Measurements from ENCODE around the gene ZNF100. TPM values are rescaled to one million over a fixed set of nuclear protein-coding genes. Genes with fewer than 3 reads are reported as not detected.

ZNF100 gene
- total and polyA plus RNA-seq, 2 of the 4 experiments (the other 2 are of a cell fraction), result 2.2 to 5.9 TPM

GRCh38 chr19:21688464-21688863 lies 78.9 kb downstream of the ZNF100 start:
- no TSS peak for BruUV-seq (replicated peaks)
- Histone ChIP-seq H3K14ac (replicated peaks; ENCODE audit: low read depth, low read length) (no peak overlapping the region), H3K18ac (ENCODE audit: low read depth, low read length) (no peak overlapping the region), H3K4me3 (ENCODE audit: insufficient read depth, low read depth, low read length) (no peak overlapping the region), H2AK9ac (replicated peaks; ENCODE audit: low read depth, low read length, poor library complexity) (no peak overlapping the region), H2AK5ac (ENCODE audit: low read depth, low read length) (no peak overlapping the region), H4K8ac (ENCODE audit: low read depth in 2 of 2, low read length in 2 of 2) (no peak overlapping the region), H4K20me1 (ENCODE audit: insufficient read depth, low read length) (no peaks in the 10 kb centered on the region), H3K79me1 (ENCODE audit: low read depth in 1 of 2, low read length in 2 of 2) (no peaks in the 10 kb centered on the region), H3K4me1 (ENCODE audit: control insufficient read depth, insufficient read depth, low read length) (no peaks in the 10 kb centered on the region), H2AFZ (replicated peaks; ENCODE audit: low read length, poor library complexity) (no peak overlapping the region), H3K56ac (ENCODE audit: extremely low read depth, insufficient read depth, low read length) (no peak overlapping the region), H3K36me3 (ENCODE audit: control insufficient read depth, insufficient read depth, low read length) (no peaks in the 10 kb centered on the region), H3K9me3 (ENCODE audit: control insufficient read depth, insufficient read depth, low read length) (peaks cover 17% of the 10 kb centered on the region), H2BK5ac (ENCODE audit: low read depth, low read length, poor library complexity, severe bottlenecking) (no peak overlapping the region), H3K9me1 (ENCODE audit: insufficient read depth, low read length) (no peaks in the 10 kb centered on the region), H2BK15ac (ENCODE audit: low read depth, low read length) (no peak overlapping the region), H3K9ac (ENCODE audit: low read depth, low read length) (no peak overlapping the region), H4K5ac (ENCODE audit: low read depth, low read length) (no peak overlapping the region), H2BK20ac (ENCODE audit: low read depth, low read length) (no peak overlapping the region), H4K91ac (ENCODE audit: insufficient read depth, low read depth, low read length) (no peak overlapping the region), H3K27ac (ENCODE audit: insufficient read depth, low read length) (no peak overlapping the region), H3K23ac (ENCODE audit: low read depth, low read length) (no peak overlapping the region), H3K4ac (ENCODE audit: low read depth, low read length) (no peak overlapping the region), H3K4me2 (ENCODE audit: low read depth, low read length) (no peak overlapping the region), H2BK120ac (ENCODE audit: low read depth, low read length) (no peak overlapping the region), H3K27me3 (ENCODE audit: control insufficient read depth, insufficient read depth, low read length) (no peaks in the 10 kb centered on the region)
- in situ Hi-C loops (cut with MboI; ENCODE audit: low sequenced_read_pairs), result no loop called here
- CTCF ChIA-PET, result no interaction called here
- dilution Hi-C loops (cut with HindIII; ENCODE audit: low sequenced_read_pairs, unreplicated experiment), result no loop called here
- no CpG with 5 or more reads among the region's 3 CpGs for WGBS, 2 experiments (ENCODE audit: extremely low coverage in 2 of 2, insufficient read length in 1 of 2)
- DNase-seq (no peak), ATAC-seq (ENCODE audit: low read depth) (no peak)
- TF ChIP-seq FOS (IDR thresholded peaks at IDR 0.05; ENCODE audit: low read depth, low read length) (no peak), CTCF (conservative IDR thresholded peaks at IDR 0.05; ENCODE audit: low read depth, low read length) (no peak), RCOR1 (IDR thresholded peaks at IDR 0.05; ENCODE audit: insufficient replicate concordance, low read length) (no peak), SMC3 (IDR thresholded peaks at IDR 0.05; ENCODE audit: low read depth, low read length) (no peak), CEBPB (IDR thresholded peaks at IDR 0.05; ENCODE audit: low read depth, low read length) (no peak), MAZ (IDR thresholded peaks at IDR 0.05; ENCODE audit: borderline replicate concordance, low read depth, low read length) (no peak), CHD1 (IDR thresholded peaks at IDR 0.05; ENCODE audit: low read depth, low read length) (no peak), MXI1 (IDR thresholded peaks at IDR 0.05; ENCODE audit: borderline replicate concordance, low read depth, low read length) (no peak), POLR2A (IDR thresholded peaks at IDR 0.05; ENCODE audit: low read depth, low read length) (no peak), USF2 (IDR thresholded peaks at IDR 0.05; ENCODE audit: low read depth, low read length) (no peak), MAFK (IDR thresholded peaks at IDR 0.05; ENCODE audit: low read depth, low read length) (no peak)
- intact Hi-C loops (cut with micrococcal nuclease), result no loop called here
- POLR2A ChIA-PET (ENCODE audit: unreplicated experiment), result no interaction called here
